K562 treated with DMSO at 1 percent for 4 hours (cell line): ENCODE results near the gene SMURF1. TPM values are rescaled to one million over a fixed set of nuclear protein-coding genes. Genes with fewer than 3 reads are reported as not detected.

Source experiments
- total RNA-seq: library from RNA; unstranded; fragments of 300-600 nt; gene quantifications from 2 replicates; pipeline ENCODE4 v1.2.3, GENCODE V29; 2022; ENCODE audit not compliant: insufficient read depth

The SMURF1 gene
- 13.8 and 13.9 TPM in 2 replicates for total RNA-seq

GRCh38 chr7:99143853-99144672 lies at the start of gene SMURF1:
Gene SMURF1 (minus strand): TSS chr7:99144108. CDS start chr7:99143780, 328 bp downstream.

Other genes starting within 250 kb of the SMURF1 start
- not detected in 2 replicates for gene KPNA7, start 64.0 kb upstream of the SMURF1 start, total RNA-seq
- gene MYH16, start 128.7 kb upstream of the SMURF1 start, total RNA-seq: not detected in 2 replicates
- 111 and 120 TPM in 2 replicates for gene ARPC1A, start 181.8 kb upstream of the SMURF1 start, total RNA-seq
- 694 and 695 TPM in 2 replicates for gene ARPC1B, start 230.6 kb upstream of the SMURF1 start, total RNA-seq